ENCODE data around the gene TRRAP.

The TRRAP gene

GRCh38 chr7:98922392-98923187, 44.3 kb downstream of the TRRAP start:
- Histone ChIP-seq H3K4ac (ENCODE audit: low read depth, low read length) (no peak overlapping the region), H3K9me3 (ENCODE audit: insufficient read depth, low read depth, low read length) (no peaks in the 10 kb centered on the region)

GRCh38 chr7:98923512-98923911, 45.2 kb downstream of the TRRAP start:
- no peak overlapping the region for H4K91ac ChIP-seq (ENCODE audit: low read depth, low read length)

More at GRCh38 chr7:98922392-98923187, 44.3 kb downstream of the TRRAP start:
- Histone ChIP-seq H2BK5ac (ENCODE audit: low read depth, low read length, poor library complexity) (no peak overlapping the region), H4K12ac (ENCODE audit: low read depth, low read length) (no peak overlapping the region), H2BK120ac (ENCODE audit: insufficient read depth, low read length, poor library complexity) (no peak overlapping the region), H4K8ac (ENCODE audit: low read depth, low read length) (no peak overlapping the region), H3K18ac (ENCODE audit: low read length) (no peak overlapping the region), H3K4me2 (ENCODE audit: low read length) (no peak overlapping the region), H3K4me1 (ENCODE audit: control insufficient read depth in 1 of 2, insufficient read depth in 2 of 2, low read length in 2 of 2) (no peaks in the 10 kb centered on the region), H2BK12ac (ENCODE audit: low read length) (no peak overlapping the region), H2AK5ac (ENCODE audit: low read length) (no peak overlapping the region), H3K23ac (ENCODE audit: low read length) (no peak overlapping the region), H3K14ac (ENCODE audit: low read length) (no peak overlapping the region), H3K36me3 (ENCODE audit: control insufficient read depth in 1 of 2, insufficient read depth in 2 of 2, low read length in 2 of 2) (peaks cover 54 to 62% of the 10 kb centered on the region in 2 experiments), H3K9ac (ENCODE audit: low read length) (no peak overlapping the region), H3K27me3 (ENCODE audit: insufficient read depth, low read length) (no peaks in the 10 kb centered on the region), H4K91ac (ENCODE audit: low read depth, low read length) (no peak overlapping the region), H3K79me2 (ENCODE audit: control insufficient read depth, insufficient read depth, low read length, poor library complexity) (no peaks in the 10 kb centered on the region), H2AFZ (ENCODE audit: insufficient read depth, low read length, poor library complexity) (no peak overlapping the region), H3K27ac (ENCODE audit: low read depth, low read length) (no peak overlapping the region), H3K79me1 (ENCODE audit: low read length) (no peaks in the 10 kb centered on the region), H3K4me3 (ENCODE audit: low read depth, low read length) (no peak overlapping the region)
- WGBS (ENCODE audit: extremely low coverage, insufficient coverage, insufficient read length), result no CpG with 5 or more reads among the region's 12 CpGs
- DNase-seq, result no peak

GRCh38 chr7:98927125-98927524, 48.8 kb downstream of the TRRAP start:
- no peaks in the 10 kb centered on the region for H3K4me1 ChIP-seq (ENCODE audit: control insufficient read depth in 1 of 2, insufficient read depth in 2 of 2, low read length in 2 of 2)
- no peak overlapping the region for H2AK5ac ChIP-seq (ENCODE audit: low read length)
- no peak overlapping the region for H3K4me2 ChIP-seq (ENCODE audit: low read length)
- no peak overlapping the region for H3K4ac ChIP-seq (ENCODE audit: low read depth, low read length)
- no peak overlapping the region for H4K91ac ChIP-seq (ENCODE audit: low read depth, low read length)
- H3K27me3 ChIP-seq (ENCODE audit: insufficient read depth, low read length), result no peaks in the 10 kb centered on the region
- no peak overlapping the region for H2BK120ac ChIP-seq (ENCODE audit: insufficient read depth, low read length, poor library complexity)
- WGBS (ENCODE audit: extremely low coverage, insufficient coverage, insufficient read length), result no CpG with 5 or more reads among the region's 15 CpGs
- no peaks in the 10 kb centered on the region for H3K9me3 ChIP-seq (ENCODE audit: insufficient read depth, low read depth, low read length)
- no peak overlapping the region for H3K14ac ChIP-seq (ENCODE audit: low read length)
- no peak overlapping the region for H3K18ac ChIP-seq (ENCODE audit: low read length)
- no peak overlapping the region for H3K9ac ChIP-seq (ENCODE audit: low read length)
- no peak overlapping the region for H3K23ac ChIP-seq (ENCODE audit: low read length)
- H3K4me3 ChIP-seq (ENCODE audit: low read depth, low read length), result no peak overlapping the region
- H3K79me1 ChIP-seq (ENCODE audit: low read length), result no peaks in the 10 kb centered on the region
- no peak overlapping the region for H2BK12ac ChIP-seq (ENCODE audit: low read length)
- no peaks in the 10 kb centered on the region for H3K79me2 ChIP-seq (ENCODE audit: control insufficient read depth, insufficient read depth, low read length, poor library complexity)
- no peak overlapping the region for H2AFZ ChIP-seq (ENCODE audit: insufficient read depth, low read length, poor library complexity)
- H3K27ac ChIP-seq (ENCODE audit: low read depth, low read length), result no peak overlapping the region
- H4K8ac ChIP-seq (ENCODE audit: low read depth, low read length), result no peak overlapping the region
- H3K36me3 ChIP-seq (ENCODE audit: control insufficient read depth in 1 of 2, insufficient read depth in 2 of 2, low read length in 2 of 2), result peaks cover 54 to 66% of the 10 kb centered on the region in 2 experiments
- no peak overlapping the region for H4K12ac ChIP-seq (ENCODE audit: low read depth, low read length)
- DNase-seq, result no peak
- no peak overlapping the region for H2BK5ac ChIP-seq (ENCODE audit: low read depth, low read length, poor library complexity)

More at GRCh38 chr7:98923512-98923911, 45.2 kb downstream of the TRRAP start:
- Histone ChIP-seq H3K4me2 (ENCODE audit: low read length) (no peak overlapping the region), H3K14ac (ENCODE audit: low read length) (no peak overlapping the region), H3K4me1 (ENCODE audit: control insufficient read depth in 1 of 2, insufficient read depth in 2 of 2, low read length in 2 of 2) (no peaks in the 10 kb centered on the region), H2AFZ (ENCODE audit: insufficient read depth, low read length, poor library complexity) (no peak overlapping the region), H3K23ac (ENCODE audit: low read length) (no peak overlapping the region), H3K18ac (ENCODE audit: low read length) (no peak overlapping the region), H3K27ac (ENCODE audit: low read depth, low read length) (no peak overlapping the region), H2BK120ac (ENCODE audit: insufficient read depth, low read length, poor library complexity) (no peak overlapping the region), H2AK5ac (ENCODE audit: low read length) (no peak overlapping the region), H2BK12ac (ENCODE audit: low read length) (no peak overlapping the region), H3K27me3 (ENCODE audit: insufficient read depth, low read length) (no peaks in the 10 kb centered on the region), H3K36me3 (ENCODE audit: control insufficient read depth in 1 of 2, insufficient read depth in 2 of 2, low read length in 2 of 2) (peaks cover 54 to 64% of the 10 kb centered on the region in 2 experiments), H3K79me2 (ENCODE audit: control insufficient read depth, insufficient read depth, low read length, poor library complexity) (no peaks in the 10 kb centered on the region), H4K8ac (ENCODE audit: low read depth, low read length) (no peak overlapping the region), H3K79me1 (ENCODE audit: low read length) (no peaks in the 10 kb centered on the region), H3K4ac (ENCODE audit: low read depth, low read length) (no peak overlapping the region), H3K9ac (ENCODE audit: low read length) (no peak overlapping the region), H4K12ac (ENCODE audit: low read depth, low read length) (no peak overlapping the region), H3K9me3 (ENCODE audit: insufficient read depth, low read depth, low read length) (no peaks in the 10 kb centered on the region), H3K4me3 (ENCODE audit: low read depth, low read length) (no peak overlapping the region), H2BK5ac (ENCODE audit: low read depth, low read length, poor library complexity) (no peak overlapping the region)
- DNase-seq, result no peak
- no CpG with 5 or more reads among the region's 5 CpGs for WGBS (ENCODE audit: extremely low coverage, insufficient coverage, insufficient read length)

- Histone ChIP-seq H3K4me3 (ENCODE audit: low read depth, low read length) (no peak overlapping the region), H2BK5ac (ENCODE audit: low read depth, low read length, poor library complexity) (no peak overlapping the region), H3K4ac (ENCODE audit: low read depth, low read length) (no peak overlapping the region), H2AFZ (ENCODE audit: insufficient read depth, low read length, poor library complexity) (no peak overlapping the region), H3K4me2 (ENCODE audit: low read length) (no peak overlapping the region), H3K79me1 (ENCODE audit: low read length) (no peaks in the 10 kb centered on the region), H3K23ac (ENCODE audit: low read length) (no peak overlapping the region), H3K79me2 (ENCODE audit: control insufficient read depth, insufficient read depth, low read length, poor library complexity) (no peaks in the 10 kb centered on the region), H3K18ac (ENCODE audit: low read length) (no peak overlapping the region), H3K27ac (ENCODE audit: low read depth, low read length) (no peak overlapping the region), H4K8ac (ENCODE audit: low read depth, low read length) (no peak overlapping the region), H3K9me3 (ENCODE audit: insufficient read depth, low read depth, low read length) (no peaks in the 10 kb centered on the region), H3K14ac (ENCODE audit: low read length) (no peak overlapping the region), H3K27me3 (ENCODE audit: insufficient read depth, low read length) (no peaks in the 10 kb centered on the region), H3K36me3 (ENCODE audit: control insufficient read depth in 1 of 2, insufficient read depth in 2 of 2, low read length in 2 of 2) (peaks cover 43 to 64% of the 10 kb centered on the region in 2 experiments), H2BK12ac (ENCODE audit: low read length) (no peak overlapping the region), H4K12ac (ENCODE audit: low read depth, low read length) (no peak overlapping the region), H3K9ac (ENCODE audit: low read length) (no peak overlapping the region), H2AK5ac (ENCODE audit: low read length) (no peak overlapping the region), H2BK120ac (ENCODE audit: insufficient read depth, low read length, poor library complexity) (no peak overlapping the region), H4K91ac (ENCODE audit: low read depth, low read length) (no peak overlapping the region), H3K4me1 (ENCODE audit: control insufficient read depth in 1 of 2, insufficient read depth in 2 of 2, low read length in 2 of 2) (no peaks in the 10 kb centered on the region)
- WGBS (ENCODE audit: extremely low coverage, insufficient coverage, insufficient read length), result no CpG with 5 or more reads among the region's 10 CpGs
- DNase-seq, result no peak
Measured at GRCh38 chr7:98930464-98930863, 52.1 kb downstream of the TRRAP start.
